Measurements from ENCODE around the gene GNA15. TPM values are rescaled to one million over a fixed set of nuclear protein-coding genes. Genes with fewer than 3 reads are reported as not detected.

The GNA15 gene
- total RNA-seq, 3 donors from 2014 or later = 7.8 to 16.2 (median 8.5) TPM

DNA sequence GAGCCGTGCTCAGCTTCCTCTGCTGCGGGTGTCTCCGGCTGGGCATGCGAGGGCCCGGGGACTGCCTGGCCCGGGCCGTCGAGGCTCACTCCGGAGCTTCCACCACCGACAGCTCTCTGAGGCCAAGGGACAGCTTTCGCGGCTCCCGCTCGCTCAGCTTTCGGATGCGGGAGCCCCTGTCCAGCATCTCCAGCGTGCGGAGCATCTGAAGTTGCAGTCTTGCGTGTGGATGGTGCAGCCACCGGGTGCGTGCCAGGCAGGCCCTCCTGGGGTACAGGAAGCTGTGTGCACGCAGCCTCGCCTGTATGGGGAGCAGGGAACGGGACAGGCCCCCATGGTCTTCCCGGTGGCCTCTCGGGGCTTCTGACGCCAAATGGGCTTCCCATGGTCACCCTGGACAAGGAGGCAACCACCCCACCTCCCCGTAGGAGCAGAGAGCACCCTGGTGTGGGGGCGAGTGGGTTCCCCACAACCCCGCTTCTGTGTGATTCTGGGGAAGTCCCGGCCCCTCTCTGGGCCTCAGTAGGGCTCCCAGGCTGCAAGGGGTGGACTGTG, 44.0 kb downstream of the GNA15 start:
- Histone ChIP-seq H3K9me3 (no peaks in the 10 kb centered on the region), H3K4me3 (peak overlapping the region; percentile 17 to 51 (median 28)), H3K27me3 (no peaks in the 10 kb centered on the region), H3K4me1 (peaks cover 0 to 3% of the 10 kb centered on the region in 2 donors), H3K36me3 (no peaks in the 10 kb centered on the region), H3K27ac (no peak overlapping the region)
- TF ChIP-seq, protein P1, sequence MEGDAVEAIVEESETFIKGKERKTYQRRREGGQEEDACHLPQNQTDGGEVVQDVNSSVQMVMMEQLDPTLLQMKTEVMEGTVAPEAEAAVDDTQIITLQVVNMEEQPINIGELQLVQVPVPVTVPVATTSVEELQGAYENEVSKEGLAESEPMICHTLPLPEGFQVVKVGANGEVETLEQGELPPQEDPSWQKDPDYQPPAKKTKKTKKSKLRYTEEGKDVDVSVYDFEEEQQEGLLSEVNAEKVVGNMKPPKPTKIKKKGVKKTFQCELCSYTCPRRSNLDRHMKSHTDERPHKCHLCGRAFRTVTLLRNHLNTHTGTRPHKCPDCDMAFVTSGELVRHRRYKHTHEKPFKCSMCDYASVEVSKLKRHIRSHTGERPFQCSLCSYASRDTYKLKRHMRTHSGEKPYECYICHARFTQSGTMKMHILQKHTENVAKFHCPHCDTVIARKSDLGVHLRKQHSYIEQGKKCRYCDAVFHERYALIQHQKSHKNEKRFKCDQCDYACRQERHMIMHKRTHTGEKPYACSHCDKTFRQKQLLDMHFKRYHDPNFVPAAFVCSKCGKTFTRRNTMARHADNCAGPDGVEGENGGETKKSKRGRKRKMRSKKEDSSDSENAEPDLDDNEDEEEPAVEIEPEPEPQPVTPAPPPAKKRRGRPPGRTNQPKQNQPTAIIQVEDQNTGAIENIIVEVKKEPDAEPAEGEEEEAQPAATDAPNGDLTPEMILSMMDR (IDR thresholded peaks at IDR 0.05) = no peak
- TF ChIP-seq POLR2A (IDR thresholded peaks at IDR 0.05) (no peak), POLR2AphosphoS5 (IDR thresholded peaks at IDR 0.05) (no peak)
- intact Hi-C loops (cut with DNase I; ENCODE audit: low total_unique reads) = no loop called here
- no peak for DNase-seq (ENCODE audit: low spot score in 2 of 2)

DNA sequence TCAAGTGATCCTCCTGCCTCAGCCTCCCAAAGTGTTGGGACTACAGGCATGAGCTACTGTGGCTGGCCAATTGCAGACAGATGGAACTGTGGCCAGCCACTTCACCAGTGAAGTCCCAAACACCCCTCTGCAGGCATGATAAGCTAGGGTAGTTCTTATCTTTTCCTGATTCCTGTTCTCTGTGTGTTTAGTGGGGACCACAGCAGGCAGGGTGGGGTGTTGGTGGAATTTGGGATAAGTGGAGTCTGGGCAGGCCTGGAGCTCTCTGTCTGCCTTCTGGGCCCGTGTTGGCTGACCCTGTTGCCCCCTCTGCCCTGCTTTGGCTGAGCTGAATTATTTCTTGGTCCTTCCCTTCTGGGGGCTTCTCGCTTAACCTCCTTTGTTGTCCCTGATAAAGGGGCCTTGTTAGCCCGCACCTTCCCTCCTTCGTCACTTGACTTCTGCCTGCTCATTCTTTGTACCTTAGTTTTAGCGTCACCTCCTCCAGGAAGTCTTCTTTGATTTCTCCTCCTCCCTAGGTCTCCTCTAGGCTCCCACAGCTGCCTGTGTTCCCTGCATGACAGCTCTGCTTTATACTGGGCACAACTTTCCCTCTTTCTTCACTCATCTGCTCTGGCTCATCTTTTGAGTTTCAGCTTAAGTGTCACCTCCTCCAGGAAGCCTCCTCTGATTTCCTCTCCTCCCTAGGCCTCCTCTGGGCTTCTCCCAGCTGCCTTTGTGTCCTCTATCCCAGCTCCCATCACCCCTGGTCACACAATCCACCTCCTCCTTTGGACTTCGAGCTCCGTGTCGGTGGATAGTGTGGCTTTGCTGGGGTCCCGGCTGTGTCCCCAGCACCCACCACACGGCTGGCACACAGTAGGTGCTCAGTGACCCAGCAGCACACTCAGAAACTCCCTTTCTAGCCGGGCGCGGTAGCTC, 48.1 kb downstream of the GNA15 start:
- intact Hi-C loops (cut with DNase I; ENCODE audit: low total_unique reads) = no loop called here
- no peak for DNase-seq (ENCODE audit: low spot score in 2 of 2)
- Histone ChIP-seq H3K4me3 (no peak overlapping the region), H3K9me3 (no peaks in the 10 kb centered on the region), H3K27me3 (no peaks in the 10 kb centered on the region), H3K4me1 (peaks cover 6 to 20% of the 10 kb centered on the region in 2 donors), H3K36me3 (no peaks in the 10 kb centered on the region), H3K27ac (no peak overlapping the region)
- TF ChIP-seq POLR2AphosphoS5 (IDR thresholded peaks at IDR 0.05) (no peak), POLR2A (IDR thresholded peaks at IDR 0.05) (no peak)
- TF ChIP-seq, protein P1 (IDR thresholded peaks at IDR 0.05) = no peak

DNA sequence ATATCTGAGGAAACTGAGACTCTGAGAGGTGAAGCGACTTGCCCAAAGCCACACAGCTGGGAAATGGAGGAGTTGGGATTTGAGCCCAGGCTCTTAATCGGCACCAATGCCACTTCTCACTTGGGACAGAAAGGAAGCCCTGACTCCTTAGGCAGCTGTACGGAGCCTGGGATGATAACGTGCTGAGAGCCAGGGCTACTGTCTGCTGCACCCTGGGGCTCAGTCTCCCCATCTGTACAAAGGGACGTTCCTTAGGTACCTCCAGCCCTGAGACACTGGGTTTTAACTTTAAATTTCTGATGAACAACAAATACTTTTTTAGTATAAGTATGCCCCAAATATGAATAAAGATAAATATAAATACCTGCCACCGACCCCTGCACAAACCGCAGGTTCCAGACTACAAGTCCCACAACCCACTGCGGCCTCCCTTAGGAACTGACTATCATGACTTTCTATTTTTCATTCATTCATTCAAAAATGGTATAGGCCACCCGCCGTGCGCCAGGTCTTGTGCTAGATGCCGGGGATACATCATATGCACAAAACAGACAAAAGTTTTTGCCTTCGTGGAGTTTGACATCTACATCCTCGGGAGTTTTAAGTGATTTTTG, 49.1 kb downstream of the GNA15 start:
- peak in 1 of 2 donors; percentile 69 for DNase-seq (ENCODE audit: low spot score in 2 of 2)
- H3K36me3 ChIP-seq = no peaks in the 10 kb centered on the region
- TF ChIP-seq POLR2AphosphoS5 (IDR thresholded peaks at IDR 0.05) = no peak
- TF ChIP-seq, protein P1 (IDR thresholded peaks at IDR 0.05) = no peak
- TF ChIP-seq POLR2A (IDR thresholded peaks at IDR 0.05) = no peak
- intact Hi-C loops (cut with DNase I; ENCODE audit: low total_unique reads) = no loop called here
- no peaks in the 10 kb centered on the region for H3K27me3 ChIP-seq
- H3K4me3 ChIP-seq = peak overlapping the region; percentile 74 to 95 (median 91)
- H3K4me1 ChIP-seq = peaks cover 6 to 20% of the 10 kb centered on the region in 2 donors
- peak overlapping the region in 1 of 2 donors; percentile 75 for H3K27ac ChIP-seq
- H3K9me3 ChIP-seq = no peaks in the 10 kb centered on the region

DNA sequence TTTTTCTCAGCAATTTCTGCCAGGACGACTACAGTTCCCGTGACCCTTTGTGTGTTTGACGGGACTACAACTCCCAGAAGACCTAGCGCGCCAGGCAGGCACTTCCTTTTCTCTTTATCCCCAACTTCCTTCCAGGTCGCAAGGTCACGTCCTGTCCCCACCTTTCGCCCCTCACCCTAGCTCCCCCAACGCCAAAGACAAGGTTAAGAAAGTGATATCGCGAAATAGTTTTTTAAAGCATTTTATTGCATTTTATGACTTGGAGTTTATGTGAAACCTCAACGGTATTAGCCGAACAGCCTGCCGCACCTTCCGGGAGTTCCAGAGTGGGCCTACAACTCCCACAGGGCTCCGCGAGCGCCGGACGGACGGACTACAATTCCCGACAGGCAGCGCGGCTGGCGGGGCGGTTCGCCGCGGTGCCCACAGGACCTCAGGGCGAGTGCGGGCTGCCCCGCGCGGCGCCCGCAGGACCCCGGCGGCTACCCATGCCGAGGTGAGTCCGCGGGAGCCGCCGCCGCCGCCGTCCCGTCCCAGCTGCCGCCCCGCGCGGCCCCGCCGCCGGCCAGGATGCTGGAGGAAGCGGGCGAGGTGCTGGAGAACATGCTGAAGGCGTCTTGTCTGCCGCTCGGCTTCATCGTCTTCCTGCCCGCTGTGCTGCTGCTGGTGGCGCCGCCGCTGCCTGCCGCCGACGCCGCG, 49.8 kb downstream of the GNA15 start, which contains the start of gene NCLN:
TSS of gene NCLN (plus strand) at position 470 of the 699 bp plus-strand sequence. CDS start at position 571, 101 bp downstream.
- Histone ChIP-seq H3K27ac (peak within 1 kb of the TSS; percentile 62 to 75), H3K36me3 (no peaks in the 10 kb centered on the region), H3K4me1 (peaks cover 6 to 20% of the 10 kb centered on the region in 2 donors), H3K9me3 (no peaks in the 10 kb centered on the region), H3K27me3 (no peaks in the 10 kb centered on the region), H3K4me3 (peak within 1 kb of the TSS; percentile 74 to 95 (median 91))
- intact Hi-C loops (cut with DNase I; ENCODE audit: low total_unique reads) = no loop called here
- DNase-seq (ENCODE audit: low spot score in 2 of 2) = peak; percentile 90 to 92
- TF ChIP-seq POLR2A (IDR thresholded peaks at IDR 0.05) = no peak
- peak; percentile 73 to 82 (median 75) for TF ChIP-seq POLR2AphosphoS5 (IDR thresholded peaks at IDR 0.05)

DNA sequence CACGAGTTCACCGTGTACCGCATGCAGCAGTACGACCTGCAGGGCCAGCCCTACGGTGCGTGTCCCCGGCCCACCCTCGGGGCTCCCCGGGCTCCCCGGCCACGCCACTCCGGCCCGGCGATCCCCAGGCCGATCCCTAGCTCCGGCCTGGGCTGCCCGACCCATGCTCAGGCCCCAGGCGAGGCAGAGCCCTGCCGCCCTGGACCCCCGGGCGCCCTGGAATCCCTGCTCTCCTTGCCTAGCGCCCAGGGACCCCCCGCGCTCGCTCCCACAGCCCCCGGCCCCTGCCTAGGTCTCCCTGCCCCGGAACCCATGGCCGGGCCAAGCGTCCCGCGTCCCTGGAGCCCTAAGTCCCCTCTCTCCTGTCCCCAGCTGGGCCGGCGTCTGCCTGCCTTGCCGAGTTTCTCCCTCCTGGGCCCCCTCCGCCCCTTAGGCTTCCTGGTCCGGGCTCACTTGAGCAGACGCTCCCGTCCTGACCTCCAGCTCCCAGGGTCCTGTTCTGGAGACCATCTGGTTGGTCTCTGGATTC, 50.4 kb downstream of the GNA15 start:
- peak overlapping the region; percentile 74 to 95 (median 91) for H3K4me3 ChIP-seq
- no peaks in the 10 kb centered on the region for H3K9me3 ChIP-seq
- H3K27me3 ChIP-seq = no peaks in the 10 kb centered on the region
- DNase-seq (ENCODE audit: low spot score in 2 of 2) = no peak
- TF ChIP-seq, protein P1 (IDR thresholded peaks at IDR 0.05) = no peak
- TF ChIP-seq POLR2AphosphoS5 (IDR thresholded peaks at IDR 0.05) (no peak), POLR2A (IDR thresholded peaks at IDR 0.05) (no peak)
- intact Hi-C loops (cut with DNase I; ENCODE audit: low total_unique reads) = no loop called here
- peaks cover 6 to 20% of the 10 kb centered on the region in 2 donors for H3K4me1 ChIP-seq
- H3K27ac ChIP-seq = peak overlapping the region; percentile 62 to 75
- no peaks in the 10 kb centered on the region for H3K36me3 ChIP-seq

Measured in breast epithelium (tissue), 4 donors.